H54 (cell line): ENCODE measurements around the gene TTC9C.
A peak's percentile ranks its signal among the peaks of the same experiment; 100 is the strongest.

Experiments used
- DNase-seq: peaks from one replicate; pipeline ENCODE4 v3.0.0; 2011; ENCODE audit warnings: low spot score, mixed read lengths; ENCODE audit not compliant: insufficient read length
- FAIRE-seq: peaks from 3 replicates; lab custom pipeline; 2011; peaks lifted over from hg19 to GRCh38; lab: Jason Lieb, UNC
- POLR2A ChIP-seq: IDR thresholded peaks from 2 replicates; pipeline ENCODE4 v1.6.1; 2011; ENCODE audit warnings: low read depth, mild to moderate bottlenecking, low read length

TTC9C gene

GRCh38 chr11:62705413-62705812, 22.9 kb upstream of the TTC9C start:
- TF ChIP-seq POLR2A, result no peak
- no peak for FAIRE-seq
- DNase-seq, result no peak

DNA sequence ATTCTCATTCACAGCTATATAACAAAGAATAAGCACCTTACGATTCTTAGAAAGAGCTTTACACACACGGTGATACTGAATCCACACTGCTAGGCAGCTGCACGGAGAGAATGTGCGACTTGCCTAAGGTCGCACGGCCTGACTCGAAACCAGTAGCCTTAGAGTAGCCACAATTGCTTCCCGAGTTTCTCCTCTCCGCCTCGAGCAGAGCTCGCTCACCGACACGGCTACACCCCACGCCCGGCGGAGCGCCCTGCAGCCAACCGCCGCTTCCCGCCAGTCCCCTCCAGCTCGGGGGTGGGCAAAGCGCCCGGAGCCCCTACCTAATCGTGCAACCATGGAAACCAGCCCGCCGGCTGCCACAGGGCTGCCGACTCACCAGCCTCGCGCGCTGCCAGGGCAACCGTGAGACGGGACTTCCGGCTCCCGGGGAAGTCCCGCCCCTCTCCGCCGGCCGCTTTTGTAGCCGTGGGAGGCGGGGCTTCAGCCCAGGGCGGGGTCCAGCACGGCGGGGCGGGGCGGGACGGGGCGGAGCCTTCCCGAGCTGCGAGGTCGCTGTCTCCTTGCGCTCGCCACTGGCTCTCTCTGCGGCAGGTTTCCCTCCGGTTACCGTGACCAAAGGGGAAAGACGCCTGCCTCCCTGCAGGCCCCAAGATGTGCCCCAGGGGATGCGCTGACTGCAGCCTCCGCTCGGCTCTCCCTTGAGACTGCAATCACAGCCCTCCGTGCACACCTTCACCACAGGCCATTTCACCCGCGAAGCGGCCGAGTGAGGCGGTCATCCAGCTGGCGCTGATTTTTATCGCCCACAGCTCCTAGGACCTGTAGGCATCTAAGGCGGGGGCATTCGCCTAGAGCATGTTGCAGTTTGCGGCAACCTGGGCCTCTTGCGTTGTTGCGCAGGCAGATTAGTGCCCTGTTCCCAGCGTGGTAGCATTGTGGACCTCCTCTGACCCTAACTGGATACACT, 22.1 kb upstream of the TTC9C start:
- FAIRE-seq (no peak), DNase-seq (peak; percentile 90)
- peak; percentile 67; the same call in 1 of the 2 replicates for TF ChIP-seq POLR2A

DNA sequence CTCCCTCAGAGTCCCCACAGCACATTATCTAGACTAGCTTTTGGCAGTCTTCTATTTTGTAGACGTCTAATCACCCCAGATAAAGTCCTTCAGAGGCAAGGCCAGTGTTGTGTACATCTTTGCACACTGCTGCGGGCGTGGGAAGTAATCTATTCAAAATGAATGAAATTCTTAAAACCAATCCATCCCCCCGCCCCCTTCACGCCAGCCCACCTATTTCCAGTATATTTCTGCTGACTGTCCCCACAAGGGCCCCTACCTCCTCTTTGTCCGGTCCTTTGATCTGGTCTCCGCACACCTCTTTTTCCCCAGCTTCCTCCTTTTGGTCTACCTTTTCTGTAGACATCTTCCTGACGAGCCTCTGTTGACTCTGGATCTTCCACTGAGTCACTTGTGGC, 21.4 kb upstream of the TTC9C start:
- no peak for DNase-seq
- no peak for FAIRE-seq
- TF ChIP-seq POLR2A, result no peak

DNA sequence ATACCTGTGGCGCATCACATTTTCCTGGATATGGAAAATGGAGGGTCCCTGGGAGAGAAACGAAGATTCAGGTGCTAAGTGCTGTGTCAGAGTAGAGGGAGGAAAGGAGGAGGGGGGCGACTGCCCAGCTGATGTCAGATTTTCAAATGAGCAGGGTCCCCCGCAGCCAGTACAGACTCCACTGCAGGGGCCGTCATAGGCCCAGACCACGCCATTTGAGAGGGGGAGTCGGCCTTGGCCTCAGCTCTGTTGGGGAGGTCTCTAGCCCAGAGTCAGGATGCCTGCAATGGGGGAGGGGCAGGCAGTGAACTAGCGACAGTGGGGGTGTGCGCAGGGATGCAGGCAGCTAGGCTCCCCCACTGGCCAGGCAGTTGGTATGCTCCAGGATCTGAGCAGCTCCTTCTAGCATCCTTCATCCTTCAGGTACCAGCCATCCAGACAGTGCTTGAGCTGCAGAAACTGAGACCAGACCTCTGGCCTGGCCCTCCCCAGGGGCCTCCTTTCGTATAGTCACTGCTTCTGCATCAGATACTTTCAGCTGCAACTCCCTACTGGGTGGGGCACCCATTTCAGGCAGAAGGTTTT, 20.9 kb upstream of the TTC9C start, which contains the start of the genes BSCL2 and GNG3:
Gene BSCL2, minus strand, starts transcription at position 148 of the 585 bp plus-strand sequence. CDS start 229 bp downstream, outside the sequence.
Gene GNG3, plus strand, starts transcription at position 400 of the 585 bp plus-strand sequence. CDS start 620 bp downstream, outside the sequence.
- TF ChIP-seq POLR2A, result no peak
- no peak for FAIRE-seq
- DNase-seq, result no peak

DNA sequence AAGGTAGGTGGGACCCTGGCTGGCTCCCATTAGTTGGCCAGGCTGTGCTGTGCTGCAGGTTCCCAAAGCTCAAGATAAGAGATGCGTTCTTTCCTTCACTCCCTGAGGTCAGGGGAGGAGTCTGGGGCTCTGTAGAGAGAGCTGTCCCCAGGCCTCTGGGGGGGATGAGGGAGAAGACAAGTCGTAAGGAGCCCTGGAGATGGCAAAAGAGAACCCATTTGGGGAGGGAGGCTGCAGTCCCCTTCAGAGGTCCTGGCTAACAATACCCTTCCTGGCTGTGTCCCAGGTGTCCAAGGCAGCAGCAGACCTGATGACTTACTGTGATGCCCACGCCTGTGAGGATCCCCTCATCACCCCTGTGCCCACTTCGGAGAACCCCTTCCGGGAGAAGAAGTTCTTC, 19.9 kb upstream of the TTC9C start:
- no peak for TF ChIP-seq POLR2A
- FAIRE-seq (no peak), DNase-seq (no peak)

- no peak for FAIRE-seq
- DNase-seq, result no peak
- no peak for TF ChIP-seq POLR2A
Observed at GRCh38 chr11:62708793-62709192, 19.5 kb upstream of the TTC9C start.

DNA sequence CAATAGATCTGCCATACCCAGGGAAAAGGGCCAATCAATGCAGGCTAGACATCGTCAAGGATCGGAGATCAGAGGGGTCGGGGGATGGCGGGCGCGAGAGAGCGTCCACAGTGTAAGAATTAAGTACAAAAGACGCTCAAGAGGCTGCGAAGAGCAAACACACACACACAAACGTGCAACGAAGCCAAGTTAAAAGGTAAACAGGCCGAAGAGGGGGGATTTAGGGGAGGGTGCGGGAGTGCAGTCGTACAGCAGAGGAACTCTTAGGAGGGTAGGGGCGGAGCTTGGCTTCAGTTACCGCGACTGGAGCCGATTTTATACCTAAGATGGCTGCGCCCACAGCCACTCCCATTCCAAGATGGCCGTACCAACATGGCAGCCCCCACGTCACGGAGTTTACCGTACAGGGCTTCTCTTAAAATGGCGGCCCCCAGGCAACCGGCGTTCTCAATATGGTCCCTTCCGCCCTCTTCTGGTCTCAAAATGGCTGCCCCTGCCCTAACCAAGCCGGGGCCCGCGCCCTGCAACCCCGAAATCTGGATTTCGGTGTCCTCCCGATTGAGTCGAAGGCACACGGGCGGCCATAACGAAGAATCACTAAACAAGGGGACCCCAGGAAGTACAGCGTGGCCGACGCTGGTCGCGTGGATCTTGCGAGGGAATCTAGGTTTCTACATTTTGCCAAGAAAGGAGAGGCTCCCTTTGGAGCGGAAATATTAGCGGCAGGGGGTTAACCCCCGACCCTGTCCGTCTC, 18.9 kb upstream of the TTC9C start:
- no peak for FAIRE-seq
- no peak for DNase-seq
- peak; percentile 33 for TF ChIP-seq POLR2A

GRCh38 chr11:62710001-62710345, 18.3 kb upstream of the TTC9C start:
- DNase-seq, result no peak
- no peak for FAIRE-seq
- no peak for TF ChIP-seq POLR2A

GRCh38 chr11:62712276-62712812, 15.9 kb upstream of the TTC9C start:
- DNase-seq (no peak), FAIRE-seq (no peak)
- TF ChIP-seq POLR2A, result no peak

GRCh38 chr11:62712861-62713260, 15.4 kb upstream of the TTC9C start:
- TF ChIP-seq POLR2A, result no peak
- DNase-seq, result no peak
- no peak for FAIRE-seq

DNA sequence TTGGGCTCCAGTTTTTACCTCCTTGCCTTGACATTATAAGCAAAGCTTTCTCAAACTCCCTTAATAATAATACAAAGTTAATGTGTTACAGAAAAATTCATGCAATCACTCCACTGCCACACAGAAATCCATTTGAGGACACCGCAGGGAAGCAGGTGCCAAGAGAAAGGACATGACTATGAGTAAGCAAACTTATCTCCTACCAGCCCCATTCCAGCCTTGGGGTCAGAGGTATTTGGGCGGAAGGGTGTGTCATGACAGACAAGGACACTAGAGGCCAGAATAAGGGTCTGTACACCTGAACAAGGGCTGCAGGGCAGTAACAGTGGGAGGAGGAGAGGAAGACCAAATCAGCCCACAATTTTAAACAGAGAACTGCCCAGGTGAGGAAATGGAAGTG, 14.9 kb upstream of the TTC9C start:
- no peak for FAIRE-seq
- no peak for TF ChIP-seq POLR2A
- DNase-seq, result no peak

DNA sequence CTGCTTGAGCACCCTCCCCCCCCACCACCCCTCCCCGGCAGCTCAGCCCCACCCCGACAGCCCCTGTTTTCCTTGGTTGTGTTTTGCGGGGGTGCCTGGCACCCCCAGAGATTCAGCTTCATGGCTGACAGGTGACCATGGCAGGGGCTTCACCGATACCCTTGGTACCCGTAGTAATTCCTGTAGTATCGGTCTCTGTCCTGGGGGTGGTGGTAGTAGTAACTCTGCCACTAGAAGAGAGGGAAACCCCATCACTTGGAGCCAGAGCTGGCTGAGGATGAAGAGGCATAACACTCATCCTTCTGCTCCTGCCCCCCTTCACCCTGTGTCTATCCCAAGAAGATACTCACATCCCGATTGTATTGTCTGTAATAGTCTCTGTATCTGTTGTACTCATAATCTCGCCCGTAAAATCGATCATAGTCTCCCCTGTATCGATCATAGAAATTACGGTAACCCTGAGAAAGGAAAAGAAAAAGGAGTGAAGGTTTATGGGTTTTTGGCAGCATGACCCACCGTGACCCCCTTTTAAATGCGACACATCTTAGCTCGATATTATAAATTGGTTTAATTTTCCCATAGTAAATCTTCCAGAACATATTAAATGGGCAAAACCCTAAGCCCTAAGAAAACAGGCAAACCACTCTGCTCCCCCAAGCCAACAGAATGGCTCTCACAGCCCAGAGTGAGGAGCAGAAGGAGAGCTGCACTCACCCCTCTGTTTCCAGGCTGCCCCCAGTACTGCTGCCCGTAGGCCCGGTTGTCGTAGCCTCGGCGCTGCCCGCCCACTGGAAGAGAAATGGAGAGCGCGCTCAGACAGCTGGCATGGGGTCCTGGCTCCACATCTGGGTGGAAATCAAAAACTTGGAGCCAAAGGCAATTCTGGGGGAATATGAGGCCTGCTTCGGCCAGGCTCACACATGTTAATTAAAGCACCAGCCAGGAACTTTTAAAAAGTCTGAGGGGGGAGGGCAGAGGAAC, 12.8 kb upstream of the TTC9C start:
- DNase-seq (no peak), FAIRE-seq (no peak)
- no peak for TF ChIP-seq POLR2A
